Right renal pelvis (tissue), 4 donors: ENCODE data around the gene SPRR5. TPM values are rescaled to one million over a fixed set of nuclear protein-coding genes. Genes with fewer than 3 reads are reported as not detected.

Experiments used
- DNase-seq, 4 donors: peaks; one replicate each; pipeline ENCODE4 v3.0.0-alpha.2; 2013; ENCODE audit warnings: low read depth in 4 of 4, low spot score in 3 of 4, missing footprints in 1 of 4
- polyA plus RNA-seq, 4 donors: library from polyadenylated mRNA; unstranded; fragments of 120-200 nt; gene quantifications; one replicate each; pipeline ENCODE4 v1.2.1, GENCODE V29; 2013; ENCODE audit not compliant: insufficient read length in 4 of 4

SPRR5 gene, protein sequence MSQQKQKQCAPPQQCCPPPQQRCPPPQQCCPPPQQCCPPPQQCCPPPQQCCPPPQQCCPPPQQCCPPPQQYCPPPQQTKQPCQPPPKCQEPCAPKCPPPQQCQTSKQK
- polyA plus RNA-seq: not detected

DNA sequence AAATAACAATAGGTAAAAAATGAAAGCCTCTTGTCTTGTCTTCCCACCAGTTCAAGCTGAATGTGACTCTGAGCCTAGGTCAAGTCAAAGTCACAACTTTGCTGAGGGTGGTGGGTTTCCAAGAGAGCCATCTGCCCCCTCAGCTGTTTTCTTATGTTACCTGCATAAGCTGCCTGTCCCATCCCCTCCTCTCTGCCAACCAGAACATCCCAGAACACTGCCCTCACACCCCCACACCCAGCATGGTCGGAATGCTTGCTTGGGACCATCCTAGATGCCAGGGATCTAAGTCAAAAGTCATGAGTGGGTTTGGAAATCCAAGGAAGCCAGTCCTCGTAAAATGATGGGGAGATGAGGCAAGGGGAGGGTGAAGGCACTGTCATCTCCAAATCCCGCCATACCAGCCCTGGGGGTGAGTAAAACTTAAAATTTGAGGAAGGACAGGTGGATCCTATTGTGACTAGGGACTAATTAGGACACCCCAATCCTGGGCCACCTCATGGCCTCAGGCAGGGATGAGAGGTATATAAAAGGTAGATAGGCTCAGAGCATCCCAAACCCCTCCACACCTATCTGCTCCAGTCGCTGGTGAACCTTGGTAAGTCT, at the start of gene SPRR5:
Gene SPRR5 (plus strand): TSS at position 556 of the 606 bp plus-strand sequence. CDS start 1,349 bp downstream, outside the sequence.
- no peak for DNase-seq

DNA sequence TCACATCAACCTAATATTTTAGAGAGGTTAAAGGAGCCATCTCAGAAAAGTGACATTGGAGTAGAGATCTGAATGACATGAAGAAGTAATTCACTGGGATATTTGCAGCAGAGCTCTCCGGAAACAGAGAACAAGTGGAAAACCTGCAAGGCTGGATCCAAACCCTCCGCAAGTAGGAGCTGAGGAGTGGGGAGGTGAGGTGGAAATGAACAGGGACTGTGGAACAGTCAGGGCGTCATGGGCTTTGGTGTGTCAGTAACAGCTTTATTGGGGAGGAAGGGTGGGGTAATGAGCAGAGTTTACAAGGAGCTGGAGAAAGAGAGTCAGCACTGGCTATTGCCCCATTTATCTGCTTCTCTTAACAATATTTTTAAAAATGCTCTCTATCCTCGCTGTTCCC, 48.0 kb upstream of the SPRR5 start:
- DNase-seq: no peak

DNA sequence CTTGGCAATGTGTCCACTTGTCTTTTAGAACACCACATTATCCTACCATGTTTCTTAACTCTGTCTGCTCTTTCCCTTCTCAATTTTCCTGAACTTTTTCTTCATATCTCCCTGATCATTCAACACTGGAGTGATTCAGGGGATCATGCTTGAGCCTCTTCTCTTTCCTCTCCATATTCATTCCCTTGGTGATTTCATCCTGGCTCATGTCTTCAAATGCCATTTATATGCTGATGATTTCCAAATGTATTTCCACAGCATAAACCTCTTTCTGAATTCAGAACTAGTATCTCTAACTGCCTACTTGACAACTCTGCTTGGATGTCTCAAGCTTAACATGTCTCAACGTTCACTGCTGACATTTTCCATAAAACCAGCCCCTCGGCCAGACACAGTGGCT, 47.1 kb upstream of the SPRR5 start:
- no peak for DNase-seq

DNA sequence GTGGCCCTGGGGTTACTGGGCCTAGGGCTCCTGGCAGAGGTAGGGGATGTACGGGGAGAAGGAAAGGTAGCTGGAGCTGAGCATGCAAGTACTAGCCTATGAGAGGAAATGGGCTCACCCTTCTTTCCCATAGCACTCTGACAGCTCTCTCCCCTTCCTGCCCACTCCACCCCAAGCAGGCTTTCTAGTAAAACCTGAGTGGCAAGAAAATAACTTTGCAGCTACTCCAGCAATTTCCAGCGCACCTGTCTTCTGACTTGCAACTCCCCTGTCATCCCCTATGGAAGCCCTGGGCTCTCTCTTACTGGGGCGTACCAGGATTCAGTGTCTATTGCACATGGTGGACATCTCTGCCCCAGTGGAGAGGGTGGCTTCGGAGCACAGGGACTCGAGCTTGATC, 45.4 kb upstream of the SPRR5 start:
- no peak for DNase-seq

DNA sequence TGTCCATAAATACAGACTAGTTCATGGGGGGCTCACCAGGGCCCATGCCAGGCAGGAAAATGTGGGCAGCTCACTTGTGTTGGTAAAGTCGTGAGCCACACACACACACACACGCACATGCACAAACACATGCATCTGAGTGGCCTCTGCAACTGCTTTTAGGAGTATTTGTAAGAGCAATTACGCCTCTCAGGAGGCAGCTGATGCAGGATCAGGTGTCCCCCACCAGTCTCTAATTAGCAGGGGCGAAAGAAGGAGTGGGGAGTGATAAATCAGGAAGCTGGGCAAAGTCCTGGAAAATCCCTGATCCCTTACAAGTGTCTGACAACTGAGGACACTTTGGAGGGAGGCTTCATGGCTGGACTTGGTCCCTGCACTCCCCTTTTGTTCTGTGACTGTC, 44.4 kb upstream of the SPRR5 start:
- peak in 2 of 4 donors; percentile 22 to 26 for DNase-seq

DNA sequence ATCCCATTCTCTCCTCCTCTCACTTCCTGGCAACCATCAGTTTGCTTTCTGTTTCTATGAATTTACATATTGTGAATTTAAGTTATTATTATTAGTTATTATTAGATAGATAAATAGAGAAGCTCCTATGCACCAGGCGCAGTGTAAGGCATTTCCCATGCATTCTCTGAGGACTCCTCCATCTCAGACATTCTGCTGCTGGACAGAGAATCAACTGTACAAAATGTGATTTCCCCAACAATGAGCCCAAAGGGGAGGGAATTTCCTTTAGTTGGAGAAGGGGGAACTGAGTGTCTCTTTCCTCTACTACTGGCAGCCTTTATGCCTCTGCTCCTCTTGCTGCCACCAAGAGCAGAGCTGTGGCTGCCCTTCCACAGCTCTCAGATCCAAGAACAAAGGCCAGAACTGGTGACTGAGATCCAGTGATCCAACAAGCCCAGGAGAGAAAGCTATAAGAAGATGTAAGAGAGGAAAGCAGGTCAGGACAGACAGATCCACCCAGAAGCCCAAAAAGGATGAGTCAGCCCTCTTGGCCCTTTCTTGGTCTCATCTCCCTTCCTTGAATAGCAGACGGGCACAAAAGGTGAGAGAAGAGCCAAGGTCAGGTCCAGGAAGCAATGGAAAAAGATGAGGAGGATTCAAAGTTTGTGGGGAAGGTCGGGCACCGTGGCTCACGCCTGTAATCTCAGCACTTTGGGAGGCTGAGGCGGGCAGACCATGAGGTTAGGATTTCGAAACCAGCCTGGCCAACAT, 42.1 kb upstream of the SPRR5 start:
- DNase-seq: no peak

DNA sequence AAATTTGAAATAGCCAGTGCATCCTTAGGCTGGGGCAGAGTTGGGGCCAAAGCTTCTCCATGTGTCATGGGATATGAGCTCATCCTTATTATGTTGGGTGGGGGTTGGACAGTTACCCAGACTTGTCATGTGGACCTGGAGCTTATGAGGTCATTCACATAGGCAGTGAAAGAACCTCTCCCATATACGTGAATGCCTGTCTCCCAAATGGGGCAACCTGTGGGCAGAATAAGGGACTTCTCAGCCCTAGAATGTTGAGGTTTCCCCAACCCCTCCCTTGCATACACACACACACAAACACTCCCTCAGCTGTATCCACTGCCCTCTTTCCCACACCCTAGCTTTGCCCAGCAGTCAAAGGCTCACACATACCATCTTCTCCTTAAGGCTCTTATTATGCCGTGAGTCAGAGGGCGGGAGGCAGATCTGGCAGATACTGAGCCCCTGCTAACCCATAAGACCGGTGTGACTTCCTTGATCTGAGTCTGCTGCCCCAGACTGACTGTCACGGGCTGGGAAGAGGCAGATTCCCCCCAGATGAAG, 40.9 kb upstream of the SPRR5 start:
- no peak for DNase-seq

DNA sequence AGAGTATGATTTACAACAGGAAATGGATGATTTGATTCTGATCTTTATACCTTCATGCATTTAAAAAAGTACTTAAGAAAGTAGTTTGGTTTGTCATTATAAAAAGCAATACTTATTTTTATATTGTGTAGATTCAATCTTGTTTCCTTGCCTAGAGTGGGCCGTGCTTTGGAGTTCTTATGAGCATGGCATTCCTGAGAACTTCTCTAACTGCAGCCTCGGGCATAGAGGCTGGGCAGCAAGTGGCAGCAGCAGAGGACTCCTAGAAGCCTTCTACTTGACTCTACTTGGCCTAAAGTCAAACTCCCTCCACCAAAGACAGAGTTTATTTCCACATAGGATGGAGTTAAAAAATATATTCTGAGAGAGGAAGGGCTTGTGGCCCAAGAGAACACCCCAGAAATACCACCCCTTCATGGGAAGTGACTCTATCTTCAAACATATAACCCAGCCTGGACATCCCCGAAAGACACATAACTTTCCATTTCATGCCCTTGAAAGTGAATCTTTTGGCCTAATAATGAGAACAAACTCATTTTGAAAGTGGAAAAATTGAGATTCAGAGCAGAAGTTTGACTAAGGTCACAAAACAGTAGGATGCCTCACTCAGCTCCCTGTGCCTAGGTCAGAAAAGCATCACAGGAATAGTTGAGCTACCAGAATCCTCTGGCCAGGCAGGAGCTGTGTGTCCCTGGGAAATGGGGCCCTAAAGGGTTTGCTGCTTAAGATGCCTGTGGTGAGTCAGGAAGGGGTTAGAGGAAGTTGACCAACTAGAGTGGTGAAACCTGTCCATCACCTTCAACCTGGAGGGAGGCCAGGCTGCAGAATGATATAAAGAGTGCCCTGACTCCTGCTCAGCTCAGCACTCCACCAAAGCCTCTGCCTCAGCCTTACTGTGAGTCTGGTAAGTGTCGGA, 39.1 kb upstream of the SPRR5 start, which contains the start of gene IVL:
Gene IVL (plus strand): TSS at position 861 of the 916 bp plus-strand sequence. CDS start 1,252 bp downstream, outside the sequence.
- no peak for DNase-seq

DNA sequence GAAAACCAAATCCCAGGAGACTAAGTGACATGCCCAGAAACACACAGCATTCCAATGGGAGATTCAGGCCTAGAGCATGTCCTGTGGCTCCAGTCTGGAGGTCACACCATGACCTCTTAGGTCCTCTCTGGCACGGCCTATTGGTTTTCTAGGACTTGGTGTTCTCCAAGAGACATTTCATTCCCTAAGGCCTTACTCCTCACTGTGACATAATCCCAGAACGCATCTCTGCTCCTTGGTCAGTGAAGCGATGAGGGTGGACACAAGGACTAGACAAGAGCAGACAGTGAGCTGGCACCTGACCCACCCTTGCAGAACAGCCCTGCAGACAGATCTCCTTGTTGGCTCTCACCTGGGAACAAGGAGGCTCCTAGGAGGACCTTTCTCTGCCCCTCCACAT, 37.8 kb upstream of the SPRR5 start:
- no peak for DNase-seq

DNA sequence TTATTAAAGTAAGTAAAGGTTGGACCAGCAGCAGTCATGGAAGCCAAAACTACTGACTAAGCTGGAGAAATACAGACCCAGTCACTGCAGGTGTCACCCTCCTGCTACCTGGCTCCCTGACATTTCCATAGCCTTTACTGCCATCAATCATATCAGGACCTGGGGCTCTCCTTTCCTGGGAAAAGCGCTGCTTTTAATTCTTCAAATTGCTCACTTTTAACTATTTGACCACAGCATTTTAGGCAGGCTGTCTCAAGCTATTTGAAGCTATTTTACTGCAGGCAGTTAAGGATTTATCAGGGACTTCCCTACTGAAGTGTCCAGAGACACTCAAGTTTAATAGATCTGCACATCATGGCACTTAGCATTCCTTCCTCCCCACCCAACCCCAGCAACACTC, 34.5 kb upstream of the SPRR5 start:
- DNase-seq: no peak

DNA sequence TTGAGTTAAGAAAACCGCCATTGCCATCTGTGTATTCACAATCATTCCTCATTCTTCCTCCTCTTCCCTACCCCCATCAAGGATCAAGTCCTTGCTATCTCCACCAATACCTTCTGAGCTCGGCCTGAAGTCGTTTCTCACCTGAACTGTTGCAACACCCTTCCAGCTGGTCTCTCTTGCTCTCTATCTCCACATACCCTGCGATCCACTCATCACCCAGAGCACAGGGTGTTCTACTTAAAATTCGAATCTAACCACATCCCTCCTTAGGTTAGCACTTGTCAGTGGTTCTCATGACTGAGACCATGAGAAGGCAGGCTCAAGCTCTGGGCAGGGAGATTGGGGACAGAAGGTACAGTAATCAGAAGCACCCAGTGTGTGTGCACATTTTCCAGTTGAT, 34.1 kb upstream of the SPRR5 start:
- no peak for DNase-seq

DNA sequence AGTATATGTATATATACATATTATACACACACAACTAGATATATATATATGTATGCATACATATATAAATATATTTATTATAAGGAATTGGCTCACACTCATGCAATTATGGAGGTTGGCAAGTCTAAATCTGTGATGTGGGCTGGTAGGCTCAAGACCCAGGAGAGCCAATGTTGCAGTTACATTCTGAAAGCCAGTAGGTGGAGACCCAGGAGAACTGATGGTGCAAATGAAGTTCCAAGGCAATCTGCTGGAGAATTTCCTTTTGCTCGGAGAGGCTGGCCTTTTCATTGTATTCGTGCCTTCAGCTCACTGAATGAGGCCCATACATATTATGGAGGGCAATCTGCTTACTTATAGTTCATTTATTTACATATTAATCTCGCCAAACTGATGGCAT, 29.2 kb upstream of the SPRR5 start:
- DNase-seq: peak in 2 of 4 donors; percentile 15 to 33

DNA sequence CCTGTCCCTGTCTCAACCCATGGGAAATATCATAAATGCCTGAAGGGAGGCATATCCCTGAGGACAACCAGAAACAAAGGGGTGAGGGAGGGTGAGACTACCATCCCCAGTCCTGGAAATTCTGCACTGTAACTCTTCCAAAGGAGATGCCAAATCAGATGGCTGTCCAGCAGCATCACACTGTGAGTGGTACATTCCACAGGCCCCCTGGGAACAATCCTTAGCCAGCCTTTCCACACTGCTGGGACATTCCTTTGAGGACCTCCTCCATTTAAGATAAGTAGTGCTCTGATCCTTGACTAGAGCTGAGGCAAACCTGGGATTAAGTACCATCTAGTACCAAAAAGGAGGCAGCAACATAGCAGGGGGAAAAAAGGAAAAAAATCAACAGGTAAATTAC, 27.9 kb upstream of the SPRR5 start:
- DNase-seq: no peak

DNA sequence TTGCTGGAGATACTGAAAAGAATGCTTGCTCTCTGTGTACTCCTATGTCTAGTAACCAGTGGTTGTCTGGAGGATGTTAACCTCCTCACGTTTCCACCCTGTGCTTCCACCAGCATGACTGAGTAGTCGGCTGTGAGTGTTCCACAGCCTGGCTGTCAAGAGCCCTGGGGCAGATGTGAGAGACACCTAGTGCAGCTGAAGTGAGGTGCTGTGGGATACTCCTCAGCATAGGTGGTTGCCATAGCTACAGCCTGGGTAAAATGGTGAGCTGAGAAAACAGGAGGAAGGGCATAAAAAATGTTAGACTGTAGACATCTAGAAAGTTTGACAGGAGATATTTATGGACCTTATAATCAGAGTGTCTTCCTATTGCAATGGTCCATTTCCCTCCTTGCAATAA, 22.8 kb upstream of the SPRR5 start:
- no peak for DNase-seq

DNA sequence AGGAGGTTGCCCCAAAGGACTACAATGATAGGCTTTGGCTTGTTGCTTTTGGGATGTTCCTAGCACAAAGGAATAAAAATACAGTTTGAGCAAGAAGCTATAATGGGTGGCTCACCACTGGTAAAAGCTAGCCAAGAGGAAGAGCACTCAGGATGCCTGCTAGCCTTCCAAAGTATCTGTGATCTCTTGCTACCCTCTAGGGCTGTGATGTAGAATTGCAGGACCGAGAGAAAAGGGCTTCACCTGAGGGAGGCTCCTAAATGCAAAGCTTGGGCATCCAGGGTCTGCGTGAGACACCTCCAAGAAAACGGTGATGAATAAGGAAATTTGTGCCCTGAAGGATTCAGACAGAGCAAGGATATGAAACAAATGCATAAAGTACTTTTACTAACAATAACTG, 20.9 kb upstream of the SPRR5 start:
- DNase-seq: no peak

DNA sequence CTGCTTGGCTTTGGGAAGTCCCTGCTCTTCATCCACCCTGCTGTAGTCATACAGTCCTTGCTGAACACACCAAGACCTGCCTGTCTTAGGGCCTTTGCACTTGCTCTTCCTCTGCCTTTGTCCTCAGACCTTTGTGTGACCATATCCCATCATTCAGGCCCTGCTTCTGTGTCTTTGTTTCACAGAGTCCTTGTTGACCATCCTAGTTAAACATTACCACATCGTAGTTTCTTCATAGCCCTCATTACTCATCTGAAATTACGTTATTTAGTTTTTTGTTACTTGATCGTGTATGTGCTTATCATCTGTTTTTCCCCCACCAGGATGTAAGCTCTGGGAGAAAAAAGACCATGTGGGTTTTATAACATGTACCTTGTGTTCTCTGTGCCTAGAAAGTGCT, 18.3 kb upstream of the SPRR5 start:
- no peak for DNase-seq

DNA sequence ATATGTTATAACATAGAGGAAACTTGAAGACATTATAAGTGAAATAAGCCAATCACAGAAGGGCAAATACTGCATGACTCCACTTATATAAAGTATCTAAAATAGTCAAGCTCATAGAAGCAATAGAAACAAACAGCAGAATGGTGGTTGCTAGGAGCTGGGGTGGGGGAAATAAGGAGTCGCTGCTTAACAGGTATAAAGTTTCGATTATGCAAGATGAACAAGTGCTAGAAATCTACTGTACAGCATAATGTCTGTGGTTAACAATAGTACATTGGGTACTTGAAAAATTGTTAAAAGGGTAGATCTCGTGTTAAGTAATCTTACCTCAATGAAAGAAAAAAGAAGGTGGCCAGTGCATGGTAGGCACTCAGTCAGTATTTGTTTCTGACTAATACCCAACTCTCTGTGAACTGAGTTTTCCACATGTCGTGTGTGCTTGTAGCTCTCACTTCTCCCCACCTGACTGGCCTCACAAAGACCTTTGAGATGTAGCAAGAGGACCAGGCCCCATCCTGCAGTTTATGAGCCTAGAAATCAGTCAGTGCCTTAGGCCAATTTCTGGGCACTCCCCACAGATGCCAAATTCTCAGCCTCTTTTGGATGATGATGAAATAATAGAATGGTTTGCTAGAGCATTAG, 14.7 kb upstream of the SPRR5 start:
- DNase-seq: no peak

DNA sequence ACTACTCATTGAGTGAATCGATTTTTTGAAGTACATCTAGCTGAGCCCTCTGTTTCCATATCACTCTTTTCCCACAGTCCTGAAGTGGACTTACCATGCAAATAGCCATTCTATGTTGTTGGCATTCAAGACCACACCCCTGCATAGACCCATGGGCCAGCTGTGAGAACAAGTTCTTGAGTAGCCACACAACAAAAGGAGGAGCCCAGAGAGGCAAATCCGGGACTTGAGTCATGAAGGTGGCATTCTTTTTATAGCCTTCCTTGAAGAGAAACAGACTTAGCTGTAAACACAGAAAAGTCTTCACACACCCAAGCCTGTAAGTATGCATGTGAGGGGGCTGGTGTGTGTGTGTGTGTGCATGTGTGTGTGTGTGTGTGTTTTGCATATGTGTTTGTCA, 13.8 kb upstream of the SPRR5 start:
- DNase-seq: no peak

DNA sequence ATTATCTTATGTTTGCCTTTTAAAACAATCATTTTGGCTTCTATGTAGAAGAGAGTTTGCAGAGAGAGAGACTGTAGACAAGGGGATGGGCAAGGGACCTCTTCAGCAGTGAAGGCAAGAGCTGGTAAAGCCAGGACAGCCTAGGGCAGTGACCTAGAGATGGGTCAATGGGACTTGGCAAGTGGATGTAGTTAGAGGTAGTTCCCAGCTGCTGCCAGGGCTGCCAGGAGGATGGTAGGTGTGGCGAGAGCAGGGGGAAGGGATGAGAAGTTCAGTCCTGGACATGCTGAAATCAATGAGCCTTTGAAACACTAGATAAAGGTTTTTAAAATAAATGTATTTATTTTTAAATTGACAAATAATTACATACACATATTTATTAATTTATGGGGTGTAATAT, 6.4 kb upstream of the SPRR5 start:
- no peak for DNase-seq

DNA sequence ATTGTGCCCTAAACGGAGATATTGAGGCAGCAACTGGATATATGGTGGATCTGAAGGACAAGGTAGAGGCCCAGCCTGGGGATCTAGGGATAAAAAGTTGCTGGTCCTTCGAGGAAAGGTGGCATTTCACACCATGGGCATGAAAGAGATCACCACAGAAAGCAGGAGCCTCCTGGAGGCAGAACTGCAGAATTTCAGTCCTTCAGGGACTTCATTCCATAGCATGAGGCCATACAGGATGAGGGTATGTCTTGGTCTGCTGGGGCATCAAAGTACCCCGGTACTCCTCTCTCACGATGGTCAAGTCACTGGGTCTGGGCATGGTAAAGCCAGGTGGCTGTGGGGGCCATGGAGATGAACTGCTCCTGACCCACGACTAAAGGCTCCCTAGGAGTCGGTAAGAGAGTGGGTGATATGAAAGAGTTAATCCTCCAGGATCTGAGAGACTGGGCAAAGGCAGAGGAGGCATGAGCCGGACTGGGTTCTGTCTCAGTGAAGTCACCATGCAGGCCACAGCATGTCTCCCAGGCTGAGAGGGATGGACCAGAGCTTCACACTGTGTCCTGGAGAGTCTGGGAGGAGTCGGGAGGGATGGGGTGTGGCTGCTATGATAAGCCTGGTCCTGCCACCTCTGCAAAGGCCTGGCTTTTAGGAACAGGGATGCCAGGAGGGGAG, 5.8 kb upstream of the SPRR5 start:
- no peak for DNase-seq
